ENCODE measurements around the gene APOBEC3H. TPM values are rescaled to one million over a fixed set of nuclear protein-coding genes. Genes with fewer than 3 reads are reported as not detected.
A peak's percentile ranks its signal among the peaks of the same experiment; 100 is the strongest.

Gene APOBEC3H
- total and polyA plus RNA-seq, 8 donors = 0.63 to 7.8 TPM; not detected in 6

GRCh38 chr22:39110631-39111561 lies 13.9 kb downstream of the APOBEC3H start:
- 53 to 64% (median 60%) methylated on average over 15 of the region's 15 CpGs for WGBS, 5 donors
- H3K9me3 ChIP-seq = no peaks in the 10 kb centered on the region
- intact Hi-C loops (cut with DNase I; ENCODE audit: low total_unique reads) = no loop called here
- no peak overlapping the region for H3K4me3 ChIP-seq
- DNase-seq = peak in 1 of 2 donors; percentile 72
- H3K27me3 ChIP-seq = peaks cover 0 to 31% (median 0%) of the 10 kb centered on the region in 3 donors
- no peak overlapping the region for H3K27ac ChIP-seq
- no peaks in the 10 kb centered on the region for H3K36me3 ChIP-seq
- TF ChIP-seq POLR2AphosphoS5 (IDR thresholded peaks at IDR 0.05) (no peak), POLR2A (IDR thresholded peaks at IDR 0.05) (no peak), CTCF (IDR thresholded peaks at IDR 0.05) (no peak), EP300 (IDR thresholded peaks at IDR 0.05) (no peak)
- H3K4me1 ChIP-seq = no peaks in the 10 kb centered on the region

GRCh38 chr22:39114112-39114511 lies 17.1 kb downstream of the APOBEC3H start:
- Histone ChIP-seq H3K4me1 (peaks cover 0 to 7% (median 0%) of the 10 kb centered on the region in 4 donors), H3K4me3 (no peak overlapping the region), H3K36me3 (no peaks in the 10 kb centered on the region), H3K27me3 (peaks cover 0 to 48% (median 0%) of the 10 kb centered on the region in 3 donors), H3K27ac (no peak overlapping the region), H3K9me3 (no peaks in the 10 kb centered on the region)
- intact Hi-C loops (cut with DNase I; ENCODE audit: low total_unique reads) = no loop called here
- DNase-seq = no peak
- no peak for TF ChIP-seq EP300 (IDR thresholded peaks at IDR 0.05)
- TF ChIP-seq POLR2AphosphoS5 (IDR thresholded peaks at IDR 0.05) = no peak
- no peak for TF ChIP-seq CTCF (IDR thresholded peaks at IDR 0.05)
- no peak for TF ChIP-seq POLR2A (IDR thresholded peaks at IDR 0.05)
- 20 to 37% (median 27%) methylated on average over 6 of the region's 6 CpGs for WGBS, 5 donors

- DNase-seq = no peak
- H3K27me3 ChIP-seq = peaks cover 0 to 47% (median 0%) of the 10 kb centered on the region in 3 donors
- peaks cover 0 to 7% (median 0%) of the 10 kb centered on the region in 4 donors for H3K4me1 ChIP-seq
- 81 to 94% (median 82%) methylated on average over 2 of the region's 2 CpGs for WGBS, 5 donors
- H3K36me3 ChIP-seq = no peaks in the 10 kb centered on the region
- H3K27ac ChIP-seq = no peak overlapping the region
- TF ChIP-seq POLR2AphosphoS5 (IDR thresholded peaks at IDR 0.05) = no peak
- TF ChIP-seq EP300 (IDR thresholded peaks at IDR 0.05) = no peak
- no peak for TF ChIP-seq CTCF (IDR thresholded peaks at IDR 0.05)
- TF ChIP-seq POLR2A (IDR thresholded peaks at IDR 0.05) = no peak
- no peak overlapping the region for H3K4me3 ChIP-seq
- intact Hi-C loops (cut with DNase I; ENCODE audit: low total_unique reads) = no loop called here
- H3K9me3 ChIP-seq = no peaks in the 10 kb centered on the region
Observed at GRCh38 chr22:39115570-39115969, 18.5 kb downstream of the APOBEC3H start.

GRCh38 chr22:39115977-39116621 lies 19.1 kb downstream of the APOBEC3H start:
- WGBS, 5 donors = 69 to 81% (median 74%) methylated on average over 9 of the region's 9 CpGs
- H3K27me3 ChIP-seq = peaks cover 0 to 43% (median 0%) of the 10 kb centered on the region in 3 donors
- H3K4me1 ChIP-seq = peaks cover 0 to 7% (median 0%) of the 10 kb centered on the region in 4 donors
- H3K27ac ChIP-seq = no peak overlapping the region
- H3K4me3 ChIP-seq = no peak overlapping the region
- H3K9me3 ChIP-seq = no peaks in the 10 kb centered on the region
- no peak for TF ChIP-seq CTCF (IDR thresholded peaks at IDR 0.05)
- TF ChIP-seq EP300 (IDR thresholded peaks at IDR 0.05) = no peak
- TF ChIP-seq POLR2AphosphoS5 (IDR thresholded peaks at IDR 0.05) = no peak
- no peak for TF ChIP-seq POLR2A (IDR thresholded peaks at IDR 0.05)
- intact Hi-C loops (cut with DNase I; ENCODE audit: low total_unique reads) = no loop called here
- DNase-seq = no peak
- H3K36me3 ChIP-seq = no peaks in the 10 kb centered on the region
